HEK293 (cell line): ENCODE data around the gene TOM1L2.

Source experiments
- CTCF ChIP-seq: fragments of 450-650 bp; formaldehyde crosslinking; IDR thresholded peaks from 2 replicates; pipeline ENCODE4 v1.5.1; 2016; ENCODE audit warnings: missing biosample characterization, missing genetic modification characterization
- ELK4 ChIP-seq: IDR thresholded peaks from 2 replicates; pipeline ENCODE4 v1.6.1; 2011; ENCODE audit warnings: mild to moderate bottlenecking, low read depth, low read length, borderline replicate concordance
- PRDM10 ChIP-seq: fragments of 450-650 bp; formaldehyde crosslinking; IDR thresholded peaks from 2 replicates; pipeline ENCODE4 v1.5.1; 2016; ENCODE audit warnings: missing biosample characterization, missing genetic modification characterization
- SP2 ChIP-seq: fragments of 450-650 bp; formaldehyde crosslinking; IDR thresholded peaks from 2 replicates; pipeline ENCODE4 v1.5.1; 2016; ENCODE audit warnings: missing biosample characterization, missing genetic modification characterization
- TSHZ1 ChIP-seq: fragments of 450-650 bp; formaldehyde crosslinking; IDR thresholded peaks from 2 replicates; pipeline ENCODE4 v1.5.1; 2016; ENCODE audit warnings: missing biosample characterization, missing genetic modification characterization, borderline replicate concordance
- ZNF138 ChIP-seq: fragments of 450-650 bp; formaldehyde crosslinking; IDR thresholded peaks from 2 replicates; pipeline ENCODE4 v1.5.1; 2016; ENCODE audit warnings: missing biosample characterization, missing genetic modification characterization, borderline replicate concordance
- ZNF169 ChIP-seq: fragments of 450-650 bp; formaldehyde crosslinking; IDR thresholded peaks from 2 replicates; pipeline ENCODE4 v1.5.1; 2016; ENCODE audit warnings: missing biosample characterization, missing genetic modification characterization
- ZNF18 ChIP-seq: fragments of 450-650 bp; formaldehyde crosslinking; IDR thresholded peaks from 2 replicates; pipeline ENCODE4 v1.5.1; 2016; ENCODE audit warnings: missing biosample characterization, missing genetic modification characterization
- ZNF221 ChIP-seq: fragments of 450-650 bp; formaldehyde crosslinking; IDR thresholded peaks from 2 replicates; pipeline ENCODE4 v1.5.1; 2017; ENCODE audit warnings: missing biosample characterization, missing genetic modification characterization, borderline replicate concordance
- ZNF513 ChIP-seq: fragments of 450-650 bp; IDR thresholded peaks from 2 replicates; pipeline ENCODE4 v1.5.1; 2018; ENCODE audit warnings: missing biosample characterization, missing genetic modification characterization
- ZNF670 ChIP-seq: fragments of 450-650 bp; formaldehyde crosslinking; IDR thresholded peaks from 2 replicates; pipeline ENCODE4 v1.5.1; 2016; ENCODE audit warnings: missing biosample characterization, missing genetic modification characterization, low read depth
- ZNF692 ChIP-seq: fragments of 450-650 bp; formaldehyde crosslinking; IDR thresholded peaks from 2 replicates; pipeline ENCODE4 v1.5.1; 2016; ENCODE audit warnings: missing biosample characterization, missing genetic modification characterization

- TF ChIP-seq ZNF18 (no peak), CTCF (tag by site-specific recombination) (no peak), ZNF670 (tag by site-specific recombination) (no peak), PRDM10 (no peak), ZNF513 (tag by site-specific recombination) (no peak), ZNF692 (tag by site-specific recombination) (no peak), ZNF138 (tag by site-specific recombination) (no peak), ZNF169 (no peak), ELK4 (no peak), ZNF221 (tag by site-specific recombination) (no peak), SP2 (tag by site-specific recombination) (no peak), TSHZ1 (tag by site-specific recombination) (no peak)
Measured at GRCh38 chr17:17899486-17899885, 72.7 kb downstream of the TOM1L2 start.
